SK-N-SH treated with all-trans-retinoic acid at 6 μM for 48 hours (cell line): ENCODE data around the gene ARG1.
A peak's percentile ranks its signal among the peaks of the same experiment; 100 is the strongest.

Experiments used
- ATAC-seq: fragments of 200-7000 bp; cut with Tn5 transposase; 3 replicates; pipeline ENCODE4 v1.9.1; 2020; ENCODE audit warnings: mild to moderate bottlenecking, moderate library complexity
- ARNTL ChIP-seq: fragments of 450-650 bp; formaldehyde crosslinking; IDR thresholded peaks from 2 replicates; pipeline ENCODE4 v1.5.0; 2020; ENCODE audit warnings: low read depth, mild to moderate bottlenecking, moderate library complexity, borderline replicate concordance
- CSDC2 ChIP-seq: fragments of 250-450 bp; sonication (Bioruptor Pico); IDR thresholded peaks from 2 replicates; pipeline ENCODE4 v1.5.0; 2020; ENCODE audit warnings: mild to moderate bottlenecking, moderate library complexity
- ESRRG ChIP-seq: fragments of 250-450 bp; sonication (Bioruptor Pico); IDR thresholded peaks from 2 replicates; pipeline ENCODE4 v1.6.1; 2021; ENCODE audit warnings: mild to moderate bottlenecking
- GLIS3 ChIP-seq: fragments of 250-450 bp; sonication (Bioruptor Pico); IDR thresholded peaks from 2 replicates; pipeline ENCODE4 v1.5.0; 2020; ENCODE audit warnings: mild to moderate bottlenecking, moderate library complexity
- OSR1 ChIP-seq: fragments of 250-450 bp; sonication (Bioruptor Pico); IDR thresholded peaks from 2 replicates; pipeline ENCODE4 v1.8.0; 2022; ENCODE audit warnings: moderate library complexity, mild to moderate bottlenecking, inconsistent platforms
- PPARA ChIP-seq: fragments of 250-450 bp; sonication (Bioruptor Pico); IDR thresholded peaks from 2 replicates; pipeline ENCODE4 v1.5.0; 2020; ENCODE audit warnings: mild to moderate bottlenecking, borderline replicate concordance
- SNAI2 ChIP-seq: fragments of 250-450 bp; sonication (Bioruptor Pico); IDR thresholded peaks from 2 replicates; pipeline ENCODE4 v1.5.0; 2020; ENCODE audit warnings: mild to moderate bottlenecking, moderate library complexity
- TCF4 ChIP-seq: fragments of 250-450 bp; sonication (Bioruptor Pico); IDR thresholded peaks from 2 replicates; pipeline ENCODE4 v1.8.0; 2021; ENCODE audit warnings: mild to moderate bottlenecking, moderate library complexity, borderline replicate concordance
- TOX ChIP-seq: fragments of 250-450 bp; sonication (Bioruptor Pico); IDR thresholded peaks from 2 replicates; pipeline ENCODE4 v1.8.0; 2021; ENCODE audit warnings: mild to moderate bottlenecking, moderate library complexity, borderline replicate concordance
- ZC3H10 ChIP-seq: fragments of 250-450 bp; sonication (Bioruptor Pico); IDR thresholded peaks from 2 replicates; pipeline ENCODE4 v1.5.1; 2021; ENCODE audit warnings: mild to moderate bottlenecking, moderate library complexity
- ZFP3 ChIP-seq: fragments of 250-450 bp; sonication (Bioruptor Pico); IDR thresholded peaks from 2 replicates; pipeline ENCODE4 v1.5.0; 2020; ENCODE audit warnings: mild to moderate bottlenecking, moderate library complexity
- ZFP30 ChIP-seq: fragments of 450-650 bp; formaldehyde crosslinking; IDR thresholded peaks from 2 replicates; pipeline ENCODE4 v1.5.0; 2022; ENCODE audit warnings: mild to moderate bottlenecking, moderate library complexity
- ZNF565 ChIP-seq: fragments of 450-650 bp; formaldehyde crosslinking; conservative IDR thresholded peaks from 2 replicates; pipeline ENCODE4 v1.5.0; 2020; ENCODE audit warnings: low read depth, mild to moderate bottlenecking, moderate library complexity
- ZNF70 ChIP-seq: fragments of 450-650 bp; formaldehyde crosslinking; IDR thresholded peaks from 2 replicates; pipeline ENCODE4 v1.5.0; 2020; ENCODE audit warnings: mild to moderate bottlenecking, moderate library complexity
- ZNF8 ChIP-seq: fragments of 450-650 bp; formaldehyde crosslinking; IDR thresholded peaks from 2 replicates; pipeline ENCODE4 v1.5.0; 2020; ENCODE audit warnings: mild to moderate bottlenecking, moderate library complexity
- TF ChIP-seq, protein P1 (sequence below): fragments of 250-450 bp; sonication (Bioruptor Pico); IDR thresholded peaks from 2 replicates; pipeline ENCODE4 v1.5.1; 2021; ENCODE audit warnings: mild to moderate bottlenecking, moderate library complexity
- TF ChIP-seq, protein P2 (sequence below): fragments of 250-450 bp; sonication (Bioruptor Pico); IDR thresholded peaks from 2 replicates; pipeline ENCODE4 v1.8.0; 2021; ENCODE audit warnings: low read depth, mild to moderate bottlenecking, moderate library complexity, borderline replicate concordance
- TF ChIP-seq, protein P3 (sequence below): fragments of 250-450 bp; sonication (Bioruptor Pico); IDR thresholded peaks from 2 replicates; pipeline ENCODE4 v1.5.1; 2020; ENCODE audit warnings: low read depth, mild to moderate bottlenecking, moderate library complexity
- TF ChIP-seq, protein P4 (sequence below): fragments of 250-450 bp; sonication (Bioruptor Pico); IDR thresholded peaks from 2 replicates; pipeline ENCODE4 v1.5.0; 2020; ENCODE audit warnings: mild to moderate bottlenecking, moderate library complexity
- TF ChIP-seq, protein P5 (sequence below): fragments of 250-450 bp; sonication (Bioruptor Pico); IDR thresholded peaks from 2 replicates; pipeline ENCODE4 v1.8.0; 2020; ENCODE audit warnings: mild to moderate bottlenecking, moderate library complexity, borderline replicate concordance

Gene ARG1

DNA sequence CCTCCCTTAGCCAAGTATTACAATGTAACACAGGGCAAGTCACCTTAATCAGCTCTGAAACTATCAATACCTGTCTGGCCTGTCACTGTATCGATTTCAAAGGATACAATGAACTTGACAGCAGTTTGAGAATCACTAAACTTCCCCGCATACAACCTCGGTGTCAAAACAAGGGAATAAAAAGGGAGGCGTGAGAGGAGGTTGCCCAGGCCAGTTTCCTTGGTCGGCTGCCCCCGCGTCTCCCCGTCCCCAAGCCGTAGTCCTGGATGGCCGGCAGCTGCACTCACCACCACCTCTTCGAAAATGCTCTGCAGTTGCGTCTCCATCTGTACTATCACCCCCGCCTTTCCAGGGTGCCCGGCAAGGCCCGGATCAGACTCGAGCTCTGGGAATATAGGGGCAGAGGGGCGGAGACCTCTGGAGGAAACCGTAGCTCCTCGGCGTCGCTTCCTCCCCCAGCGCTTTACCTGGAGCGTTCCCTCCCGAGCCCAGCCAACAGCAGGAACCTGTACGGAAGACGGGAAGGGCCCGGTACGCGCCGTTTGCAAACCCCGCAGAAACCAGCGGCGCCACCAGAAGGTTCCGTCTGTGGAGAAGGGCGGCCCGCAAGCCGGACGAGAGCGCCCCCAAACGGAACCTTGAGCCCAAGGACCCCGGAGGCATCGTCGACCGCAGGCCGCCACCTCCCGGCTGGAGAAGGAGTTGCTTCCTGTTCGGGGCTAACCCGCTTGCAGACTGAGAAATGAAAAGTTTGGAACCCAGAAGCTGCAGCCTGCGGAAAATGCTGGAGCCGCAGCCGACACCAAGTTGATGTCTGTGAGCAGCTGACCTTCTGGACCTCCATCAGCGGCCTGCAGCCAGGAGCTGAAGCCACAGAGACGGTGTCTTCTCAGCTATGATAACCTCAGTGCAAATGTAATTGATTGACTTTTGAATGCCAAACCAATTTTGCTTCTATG is 55.0 kb downstream of the ARG1 start, which contains the start of gene MED23 (continued):
- TF ChIP-seq ZC3H10 (no peak), PPARA (no peak), ZFP3 (peak; percentile 59; the same call in 1 of the 2 replicates)
- TF ChIP-seq, protein P1, sequence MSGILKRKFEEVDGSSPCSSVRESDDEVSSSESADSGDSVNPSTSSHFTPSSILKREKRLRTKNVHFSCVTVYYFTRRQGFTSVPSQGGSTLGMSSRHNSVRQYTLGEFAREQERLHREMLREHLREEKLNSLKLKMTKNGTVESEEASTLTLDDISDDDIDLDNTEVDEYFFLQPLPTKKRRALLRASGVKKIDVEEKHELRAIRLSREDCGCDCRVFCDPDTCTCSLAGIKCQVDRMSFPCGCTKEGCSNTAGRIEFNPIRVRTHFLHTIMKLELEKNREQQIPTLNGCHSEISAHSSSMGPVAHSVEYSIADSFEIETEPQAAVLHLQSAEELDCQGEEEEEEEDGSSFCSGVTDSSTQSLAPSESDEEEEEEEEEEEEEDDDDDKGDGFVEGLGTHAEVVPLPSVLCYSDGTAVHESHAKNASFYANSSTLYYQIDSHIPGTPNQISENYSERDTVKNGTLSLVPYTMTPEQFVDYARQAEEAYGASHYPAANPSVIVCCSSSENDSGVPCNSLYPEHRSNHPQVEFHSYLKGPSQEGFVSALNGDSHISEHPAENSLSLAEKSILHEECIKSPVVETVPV (CRISPR knock-in tag), result no peak

DNA sequence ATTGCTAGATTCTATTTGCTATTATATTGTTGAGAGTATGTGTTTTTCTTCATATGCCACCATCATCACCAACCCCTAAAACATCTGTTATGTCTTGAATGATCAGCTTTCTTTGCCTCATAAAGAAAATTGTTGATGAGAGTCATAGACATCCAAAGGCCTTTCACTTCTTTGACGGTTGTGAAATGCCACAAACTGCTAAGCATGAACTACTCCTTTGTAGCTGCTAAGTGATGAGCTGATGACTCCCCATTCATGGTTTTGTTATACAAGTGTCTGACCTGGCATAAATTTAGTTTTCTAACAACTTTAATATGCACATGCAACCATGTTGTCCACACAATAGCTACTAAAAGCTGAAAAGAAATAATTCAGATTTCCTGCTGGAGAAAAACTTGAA is 55.7 kb downstream of the ARG1 start:
- ATAC-seq, result no peak
- no peak for TF ChIP-seq ZNF70 (CRISPR knock-in tag)
- no peak for TF ChIP-seq ZC3H10
- TF ChIP-seq ESRRG, result no peak
- no peak for TF ChIP-seq TOX

DNA sequence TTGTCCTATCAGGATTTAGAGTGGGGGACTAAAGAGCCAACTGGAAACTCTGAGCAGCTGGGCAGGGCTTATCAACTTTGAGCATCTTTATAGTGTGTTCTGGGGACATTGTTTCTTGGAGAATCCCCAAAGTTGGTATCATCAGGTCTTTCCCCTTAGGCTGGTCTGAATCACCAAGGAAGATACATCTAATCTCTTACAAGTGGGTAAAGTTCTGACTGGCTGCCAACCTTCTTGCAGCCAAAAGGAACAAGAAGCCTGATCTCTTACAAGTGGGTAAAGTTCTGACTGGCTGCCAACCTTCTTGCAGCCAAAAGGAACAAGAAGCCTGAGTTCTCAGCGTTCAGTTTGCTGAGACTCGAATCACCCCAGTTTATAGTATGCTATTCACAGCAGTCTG is 56.6 kb downstream of the ARG1 start:
- no peak for ATAC-seq
- TF ChIP-seq ZNF565 (no peak), ESRRG (no peak), ZNF8 (no peak), ARNTL (no peak), OSR1 (CRISPR knock-in tag) (no peak), TOX (no peak), ZC3H10 (no peak), SNAI2 (CRISPR knock-in tag) (no peak)
- TF ChIP-seq, protein P1 (CRISPR knock-in tag), result no peak
- TF ChIP-seq, protein P2, sequence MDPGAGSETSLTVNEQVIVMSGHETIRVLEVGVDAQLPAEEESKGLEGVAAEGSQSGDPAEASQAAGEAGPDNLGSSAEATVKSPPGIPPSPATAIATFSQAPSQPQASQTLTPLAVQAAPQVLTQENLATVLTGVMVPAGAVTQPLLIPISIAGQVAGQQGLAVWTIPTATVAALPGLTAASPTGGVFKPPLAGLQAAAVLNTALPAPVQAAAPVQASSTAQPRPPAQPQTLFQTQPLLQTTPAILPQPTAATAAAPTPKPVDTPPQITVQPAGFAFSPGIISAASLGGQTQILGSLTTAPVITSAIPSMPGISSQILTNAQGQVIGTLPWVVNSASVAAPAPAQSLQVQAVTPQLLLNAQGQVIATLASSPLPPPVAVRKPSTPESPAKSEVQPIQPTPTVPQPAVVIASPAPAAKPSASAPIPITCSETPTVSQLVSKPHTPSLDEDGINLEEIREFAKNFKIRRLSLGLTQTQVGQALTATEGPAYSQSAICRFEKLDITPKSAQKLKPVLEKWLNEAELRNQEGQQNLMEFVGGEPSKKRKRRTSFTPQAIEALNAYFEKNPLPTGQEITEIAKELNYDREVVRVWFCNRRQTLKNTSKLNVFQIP (CRISPR knock-in tag), result no peak

DNA sequence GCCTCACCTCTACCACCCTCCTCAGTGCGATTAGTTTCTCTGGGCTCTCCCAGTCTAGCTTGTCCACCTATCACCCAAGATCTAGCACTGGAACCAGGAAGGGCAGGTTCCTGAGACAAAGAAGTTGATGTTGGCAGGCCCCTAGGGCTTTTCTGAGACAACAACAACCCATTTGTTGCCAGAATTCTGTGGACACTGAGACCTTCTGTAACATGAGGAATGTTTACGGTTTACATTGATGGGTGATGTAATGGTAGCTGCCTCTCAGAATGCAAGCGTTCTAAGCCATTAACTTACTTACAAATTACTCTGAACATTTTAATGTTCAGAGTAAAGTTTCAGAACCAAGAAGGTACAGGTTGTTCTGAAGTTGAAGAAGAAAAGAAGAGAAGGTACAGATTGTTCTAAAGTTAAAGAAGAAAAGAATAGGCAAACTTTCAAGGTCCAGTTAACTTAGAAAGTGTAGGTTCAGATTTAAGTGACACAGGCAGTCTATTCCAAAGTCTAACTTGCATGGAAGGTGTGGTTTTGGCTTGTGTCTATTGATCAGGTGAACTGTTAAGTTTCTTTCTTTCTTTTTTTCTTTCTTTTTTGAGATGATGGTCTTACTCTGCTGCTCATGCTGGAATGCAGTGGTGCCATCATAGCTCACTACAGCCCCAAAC is 58.7 kb downstream of the ARG1 start:
- TF ChIP-seq, protein P3, sequence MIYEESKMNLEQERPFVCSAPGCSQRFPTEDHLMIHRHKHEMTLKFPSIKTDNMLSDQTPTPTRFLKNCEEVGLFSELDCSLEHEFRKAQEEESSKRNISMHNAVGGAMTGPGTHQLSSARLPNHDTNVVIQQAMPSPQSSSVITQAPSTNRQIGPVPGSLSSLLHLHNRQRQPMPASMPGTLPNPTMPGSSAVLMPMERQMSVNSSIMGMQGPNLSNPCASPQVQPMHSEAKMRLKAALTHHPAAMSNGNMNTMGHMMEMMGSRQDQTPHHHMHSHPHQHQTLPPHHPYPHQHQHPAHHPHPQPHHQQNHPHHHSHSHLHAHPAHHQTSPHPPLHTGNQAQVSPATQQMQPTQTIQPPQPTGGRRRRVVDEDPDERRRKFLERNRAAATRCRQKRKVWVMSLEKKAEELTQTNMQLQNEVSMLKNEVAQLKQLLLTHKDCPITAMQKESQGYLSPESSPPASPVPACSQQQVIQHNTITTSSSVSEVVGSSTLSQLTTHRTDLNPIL, result no peak
- no peak for TF ChIP-seq ZFP30
- TF ChIP-seq PPARA, result no peak
- no peak for TF ChIP-seq CSDC2 (CRISPR knock-in tag)
- no peak for TF ChIP-seq ZNF70 (CRISPR knock-in tag)
- TF ChIP-seq, protein P1 (CRISPR knock-in tag), result no peak
- TF ChIP-seq, protein P4, sequence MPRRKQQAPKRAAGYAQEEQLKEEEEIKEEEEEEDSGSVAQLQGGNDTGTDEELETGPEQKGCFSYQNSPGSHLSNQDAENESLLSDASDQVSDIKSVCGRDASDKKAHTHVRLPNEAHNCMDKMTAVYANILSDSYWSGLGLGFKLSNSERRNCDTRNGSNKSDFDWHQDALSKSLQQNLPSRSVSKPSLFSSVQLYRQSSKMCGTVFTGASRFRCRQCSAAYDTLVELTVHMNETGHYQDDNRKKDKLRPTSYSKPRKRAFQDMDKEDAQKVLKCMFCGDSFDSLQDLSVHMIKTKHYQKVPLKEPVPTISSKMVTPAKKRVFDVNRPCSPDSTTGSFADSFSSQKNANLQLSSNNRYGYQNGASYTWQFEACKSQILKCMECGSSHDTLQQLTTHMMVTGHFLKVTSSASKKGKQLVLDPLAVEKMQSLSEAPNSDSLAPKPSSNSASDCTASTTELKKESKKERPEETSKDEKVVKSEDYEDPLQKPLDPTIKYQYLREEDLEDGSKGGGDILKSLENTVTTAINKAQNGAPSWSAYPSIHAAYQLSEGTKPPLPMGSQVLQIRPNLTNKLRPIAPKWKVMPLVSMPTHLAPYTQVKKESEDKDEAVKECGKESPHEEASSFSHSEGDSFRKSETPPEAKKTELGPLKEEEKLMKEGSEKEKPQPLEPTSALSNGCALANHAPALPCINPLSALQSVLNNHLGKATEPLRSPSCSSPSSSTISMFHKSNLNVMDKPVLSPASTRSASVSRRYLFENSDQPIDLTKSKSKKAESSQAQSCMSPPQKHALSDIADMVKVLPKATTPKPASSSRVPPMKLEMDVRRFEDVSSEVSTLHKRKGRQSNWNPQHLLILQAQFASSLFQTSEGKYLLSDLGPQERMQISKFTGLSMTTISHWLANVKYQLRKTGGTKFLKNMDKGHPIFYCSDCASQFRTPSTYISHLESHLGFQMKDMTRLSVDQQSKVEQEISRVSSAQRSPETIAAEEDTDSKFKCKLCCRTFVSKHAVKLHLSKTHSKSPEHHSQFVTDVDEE, result no peak
- TF ChIP-seq ARNTL, result no peak
- no peak for TF ChIP-seq ZNF8
- no peak for TF ChIP-seq GLIS3 (CRISPR knock-in tag)
- no peak for TF ChIP-seq ZC3H10
- TF ChIP-seq, protein P5, sequence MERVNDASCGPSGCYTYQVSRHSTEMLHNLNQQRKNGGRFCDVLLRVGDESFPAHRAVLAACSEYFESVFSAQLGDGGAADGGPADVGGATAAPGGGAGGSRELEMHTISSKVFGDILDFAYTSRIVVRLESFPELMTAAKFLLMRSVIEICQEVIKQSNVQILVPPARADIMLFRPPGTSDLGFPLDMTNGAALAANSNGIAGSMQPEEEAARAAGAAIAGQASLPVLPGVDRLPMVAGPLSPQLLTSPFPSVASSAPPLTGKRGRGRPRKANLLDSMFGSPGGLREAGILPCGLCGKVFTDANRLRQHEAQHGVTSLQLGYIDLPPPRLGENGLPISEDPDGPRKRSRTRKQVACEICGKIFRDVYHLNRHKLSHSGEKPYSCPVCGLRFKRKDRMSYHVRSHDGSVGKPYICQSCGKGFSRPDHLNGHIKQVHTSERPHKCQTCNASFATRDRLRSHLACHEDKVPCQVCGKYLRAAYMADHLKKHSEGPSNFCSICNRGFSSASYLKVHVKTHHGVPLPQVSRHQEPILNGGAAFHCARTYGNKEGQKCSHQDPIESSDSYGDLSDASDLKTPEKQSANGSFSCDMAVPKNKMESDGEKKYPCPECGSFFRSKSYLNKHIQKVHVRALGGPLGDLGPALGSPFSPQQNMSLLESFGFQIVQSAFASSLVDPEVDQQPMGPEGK, result no peak
- TF ChIP-seq ZNF565, result no peak
- no peak for TF ChIP-seq SNAI2 (CRISPR knock-in tag)
- TF ChIP-seq TCF4 (CRISPR knock-in tag), result no peak
- TF ChIP-seq ESRRG, result no peak
- no peak for ATAC-seq
